Endothelial cell of umbilical vein (primary cell): ENCODE results near the gene SKAP1.

Source experiments
- CTCF ChIP-seq, 2 donors: IDR thresholded peaks; 1 replicate in 1 of 2; 2 replicates in 1 of 2; pipeline ENCODE4 v1.5.1; 2011; ENCODE audit warnings: low read length in 2 of 2, mild to moderate bottlenecking in 2 of 2, moderate library complexity in 2 of 2, control low read depth in 1 of 2, inconsistent platforms in 1 of 2, low read depth in 1 of 2; ENCODE audit not compliant: insufficient read depth in 1 of 2; ENCODE audit errors: extremely low read depth in 1 of 2
- EZH2 ChIP-seq: IDR thresholded peaks from 2 replicates; pipeline ENCODE4 v1.6.1; 2012; ENCODE audit warnings: borderline replicate concordance, low read depth, mild to moderate bottlenecking, moderate library complexity, low read length, inconsistent platforms; ENCODE audit not compliant: severe bottlenecking
- FOS ChIP-seq: IDR thresholded peaks from 2 replicates; pipeline ENCODE4 v1.6.1; 2011; ENCODE audit warnings: mild to moderate bottlenecking, low read length, moderate library complexity, borderline replicate concordance; ENCODE audit not compliant: insufficient read depth
- POLR2A ChIP-seq: IDR thresholded peaks from 2 replicates; pipeline ENCODE4 v1.6.1; 2012; ENCODE audit warnings: low read depth, mild to moderate bottlenecking, control low read depth, low read length
- POLR2AphosphoS5 ChIP-seq: IDR thresholded peaks from 2 replicates; pipeline ENCODE4 v1.6.1; 2012; ENCODE audit warnings: low read depth, mild to moderate bottlenecking, control low read depth, low read length, moderate library complexity; ENCODE audit not compliant: insufficient read depth

GRCh38 chr17:48100591-48101011, 329.4 kb downstream of the SKAP1 start:
- no peak for TF ChIP-seq CTCF (IDR thresholded peaks at IDR 0.05; ENCODE audit: extremely low read depth in 1 of 2, insufficient read depth in 1 of 2, low read depth in 1 of 2, low read length in 2 of 2)
- no peak for TF ChIP-seq POLR2A
- no peak for TF ChIP-seq FOS
- TF ChIP-seq EZH2: no peak
- no peak for TF ChIP-seq POLR2AphosphoS5
